GM10266 (cell line): ENCODE data around the gene KIF26B.

Experiments used
- DNase-seq: peaks from one replicate; pipeline ENCODE4 v3.0.0; 2012; ENCODE audit errors: extremely low spot score
- TF ChIP-seq, protein P1 (sequence below): IDR thresholded peaks from 2 replicates; pipeline ENCODE4 v1.5.1; 2012; ENCODE audit warnings: mild to moderate bottlenecking, low read depth; ENCODE audit not compliant: control insufficient read depth, insufficient read depth; ENCODE audit errors: missing control alignments

Gene KIF26B

DNA sequence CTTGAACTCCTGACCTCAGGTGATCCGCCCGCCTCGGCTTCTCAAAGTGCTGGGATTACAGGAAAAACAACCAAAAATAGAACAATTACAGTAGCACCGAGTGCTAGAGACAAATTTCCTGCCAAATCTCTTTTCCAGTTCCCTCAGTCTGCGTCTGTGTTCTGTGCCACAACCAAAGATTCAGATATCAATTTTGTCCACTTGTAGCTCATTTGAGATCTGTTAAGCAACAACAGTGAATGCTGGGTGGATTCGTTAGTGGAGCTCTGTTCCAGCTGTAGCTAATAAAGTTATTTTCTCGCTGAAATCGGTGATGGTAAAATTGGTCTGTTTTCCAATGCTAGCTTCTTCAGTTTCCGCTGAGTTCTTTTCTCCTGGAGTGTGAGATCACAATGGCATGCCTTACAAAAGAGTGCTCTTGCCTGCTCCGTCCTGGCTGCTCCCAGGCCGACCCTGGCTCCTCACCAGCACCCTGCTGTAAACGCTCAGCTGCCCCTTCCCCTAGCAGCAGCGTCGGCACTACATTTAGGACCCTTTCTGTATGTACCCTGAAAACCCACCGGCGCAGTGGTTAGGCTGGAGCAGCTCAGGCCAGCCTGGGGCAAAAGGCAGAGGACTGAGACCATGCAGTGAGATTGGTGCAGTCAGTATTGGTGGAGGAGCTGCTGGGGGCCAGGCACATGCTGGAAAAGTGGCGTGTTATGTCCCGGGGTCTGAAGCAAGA, 395.4 kb downstream of the KIF26B start:
- TF ChIP-seq, protein P1, sequence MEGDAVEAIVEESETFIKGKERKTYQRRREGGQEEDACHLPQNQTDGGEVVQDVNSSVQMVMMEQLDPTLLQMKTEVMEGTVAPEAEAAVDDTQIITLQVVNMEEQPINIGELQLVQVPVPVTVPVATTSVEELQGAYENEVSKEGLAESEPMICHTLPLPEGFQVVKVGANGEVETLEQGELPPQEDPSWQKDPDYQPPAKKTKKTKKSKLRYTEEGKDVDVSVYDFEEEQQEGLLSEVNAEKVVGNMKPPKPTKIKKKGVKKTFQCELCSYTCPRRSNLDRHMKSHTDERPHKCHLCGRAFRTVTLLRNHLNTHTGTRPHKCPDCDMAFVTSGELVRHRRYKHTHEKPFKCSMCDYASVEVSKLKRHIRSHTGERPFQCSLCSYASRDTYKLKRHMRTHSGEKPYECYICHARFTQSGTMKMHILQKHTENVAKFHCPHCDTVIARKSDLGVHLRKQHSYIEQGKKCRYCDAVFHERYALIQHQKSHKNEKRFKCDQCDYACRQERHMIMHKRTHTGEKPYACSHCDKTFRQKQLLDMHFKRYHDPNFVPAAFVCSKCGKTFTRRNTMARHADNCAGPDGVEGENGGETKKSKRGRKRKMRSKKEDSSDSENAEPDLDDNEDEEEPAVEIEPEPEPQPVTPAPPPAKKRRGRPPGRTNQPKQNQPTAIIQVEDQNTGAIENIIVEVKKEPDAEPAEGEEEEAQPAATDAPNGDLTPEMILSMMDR = no peak
- DNase-seq = no peak

DNA sequence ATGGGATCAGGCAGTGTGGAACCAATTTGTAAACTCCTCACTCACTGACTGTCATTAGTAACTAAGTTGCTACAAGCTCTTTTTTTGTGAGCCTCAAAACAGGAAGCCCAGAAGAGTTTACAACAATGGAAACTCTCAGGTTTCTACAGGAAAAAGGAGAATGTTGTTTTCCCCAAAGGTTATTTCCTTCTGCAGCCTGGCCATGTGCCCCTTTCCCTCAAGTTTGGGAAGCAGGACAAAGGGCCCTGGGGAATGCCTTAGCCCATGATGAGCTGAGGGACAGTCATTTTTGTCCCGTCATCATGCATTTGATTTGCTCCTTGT, 395.9 kb downstream of the KIF26B start:
- TF ChIP-seq, protein P1 = no peak
- DNase-seq = no peak

DNA sequence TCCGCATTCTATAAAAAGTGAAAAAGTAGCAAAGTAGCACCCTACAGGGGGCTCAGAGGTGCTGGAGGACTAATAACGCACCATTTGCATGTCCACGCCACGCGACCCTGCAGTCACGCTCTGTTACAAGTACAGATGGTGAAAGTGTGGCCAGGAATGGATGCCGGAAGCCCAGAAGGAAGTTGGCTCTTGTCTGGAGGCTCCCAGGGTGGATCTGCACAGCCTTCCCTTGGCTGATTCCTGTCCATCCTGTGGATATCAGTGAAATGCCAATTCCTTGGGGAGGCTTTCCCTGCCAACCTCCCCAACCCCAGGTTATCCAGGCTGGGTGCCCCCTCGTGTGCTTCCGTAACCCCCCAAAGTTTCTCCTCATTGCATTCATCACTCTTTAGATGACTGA, 396.8 kb downstream of the KIF26B start:
- TF ChIP-seq, protein P1 = no peak
- no peak for DNase-seq

DNA sequence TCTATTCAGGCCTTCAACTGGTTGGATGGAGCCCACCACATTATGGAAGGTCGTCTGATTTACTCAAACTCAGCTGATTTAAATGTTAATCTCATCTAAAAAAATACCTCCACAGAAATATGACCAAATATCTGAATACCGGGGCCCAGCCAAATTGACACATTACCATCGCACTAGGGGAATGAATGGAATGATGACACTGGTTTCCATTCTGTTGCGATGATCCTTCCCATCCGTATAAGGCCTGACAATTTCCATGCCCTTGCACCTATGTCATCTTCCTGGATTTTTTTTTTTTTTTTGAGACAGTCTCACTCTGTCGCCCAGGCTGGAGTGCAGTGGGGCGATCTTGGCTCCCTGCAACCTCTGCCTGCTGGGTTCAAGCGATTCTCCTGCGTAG, 397.5 kb downstream of the KIF26B start:
- TF ChIP-seq, protein P1 = no peak
- DNase-seq = no peak

DNA sequence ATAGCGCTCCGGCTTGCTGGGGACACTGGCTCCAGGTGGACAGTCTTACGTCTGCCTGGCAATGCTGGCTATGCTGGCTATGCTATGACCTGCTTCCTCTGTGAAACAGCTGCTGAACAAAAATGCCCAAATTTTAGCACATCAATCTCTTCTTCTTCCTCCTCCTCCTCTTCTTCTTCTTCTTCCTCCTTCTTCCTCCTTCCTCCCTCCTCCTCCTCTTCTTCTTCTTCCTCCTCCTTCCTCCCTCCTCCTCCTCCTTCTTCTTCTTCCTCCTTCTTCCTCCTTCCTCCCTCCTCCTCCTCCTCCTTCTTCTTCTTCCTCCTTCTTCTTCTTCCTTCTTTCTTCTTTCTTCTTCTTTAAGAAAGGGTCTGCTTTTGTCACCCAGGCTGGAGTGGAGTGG, 401.3 kb downstream of the KIF26B start:
- TF ChIP-seq, protein P1 = no peak
- no peak for DNase-seq

DNA sequence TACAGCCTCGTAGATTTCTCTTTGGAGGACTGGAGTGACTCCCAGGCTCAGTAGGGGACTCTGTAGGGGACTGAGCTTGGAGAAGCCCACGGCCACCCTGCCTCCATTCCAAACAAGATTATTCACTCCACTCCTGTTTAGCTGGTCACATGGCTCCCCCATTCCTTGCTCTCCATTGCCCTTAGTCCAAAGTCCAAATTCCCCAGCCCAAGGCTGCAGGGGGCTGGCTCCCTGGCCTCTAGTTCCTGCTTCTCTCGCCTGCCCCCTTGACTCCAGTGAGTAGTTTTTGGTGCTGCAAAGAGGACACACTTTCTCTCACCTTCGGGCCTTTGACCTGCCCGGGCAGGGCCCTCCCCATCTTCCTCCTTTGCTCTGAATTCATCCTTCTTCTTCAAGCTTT, 403.3 kb downstream of the KIF26B start:
- no peak for DNase-seq
- TF ChIP-seq, protein P1 = no peak

DNA sequence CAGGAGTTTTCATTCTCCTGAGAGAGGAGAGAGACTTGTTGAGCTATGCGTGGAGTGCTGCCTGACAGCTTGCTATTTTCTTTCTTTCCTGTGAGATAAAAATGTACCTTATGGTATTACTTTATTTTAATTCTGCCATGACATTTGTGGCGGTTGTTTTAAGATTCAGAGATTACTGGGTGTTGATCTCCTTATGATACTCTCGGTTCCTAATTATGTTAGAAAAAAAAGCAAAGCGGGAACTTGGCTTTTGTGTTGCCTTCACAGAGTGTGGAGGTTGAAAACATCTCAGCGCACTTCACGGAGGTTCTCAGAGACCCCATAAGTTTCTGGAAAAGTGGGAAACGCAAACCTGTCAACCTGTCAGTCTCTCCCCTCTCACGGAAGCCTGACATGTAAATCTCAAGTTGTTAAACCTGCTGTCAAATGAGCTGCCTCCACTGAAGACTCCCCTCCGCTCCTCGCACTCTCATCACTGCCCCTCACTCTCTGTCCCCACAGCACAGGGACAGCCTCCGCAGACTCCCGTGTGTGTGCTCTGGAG, 405.6 kb downstream of the KIF26B start:
- DNase-seq = no peak
- TF ChIP-seq, protein P1 = no peak
